Stimulated activated CD4-positive, alpha-beta T cell treated with anti-CD3 and anti-CD28 coated beads, Interleukin-15, amount 100 ng/mL, for 1 hour (primary cell): ENCODE measurements around the gene GPR149.

ENCODE experiments used
- DNase-seq, 2 donors: peaks; one replicate each; pipeline ENCODE4 v3.0.0-alpha.2; 2020; ENCODE audit warnings: low read depth in 1 of 2, low spot score in 1 of 2

Gene GPR149

DNA sequence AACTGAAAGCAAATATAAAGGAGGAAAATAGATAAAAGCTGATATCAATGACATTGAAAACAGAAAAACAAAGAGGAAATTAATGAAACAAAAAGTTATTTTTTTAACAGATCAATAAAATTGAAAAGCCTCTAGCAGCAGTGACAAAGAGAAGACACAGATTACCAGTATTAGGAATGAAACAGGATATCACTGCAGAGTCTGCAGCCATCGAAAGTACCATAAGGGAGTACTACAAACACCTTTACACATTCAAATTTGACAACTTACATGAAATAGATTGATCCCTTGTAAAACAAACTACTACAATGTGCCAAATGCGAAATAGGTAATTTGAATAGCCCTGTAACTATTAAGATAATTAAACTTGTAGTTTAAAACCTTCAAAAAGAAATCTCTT, 80.8 kb downstream of the GPR149 start:
- DNase-seq: no peak

DNA sequence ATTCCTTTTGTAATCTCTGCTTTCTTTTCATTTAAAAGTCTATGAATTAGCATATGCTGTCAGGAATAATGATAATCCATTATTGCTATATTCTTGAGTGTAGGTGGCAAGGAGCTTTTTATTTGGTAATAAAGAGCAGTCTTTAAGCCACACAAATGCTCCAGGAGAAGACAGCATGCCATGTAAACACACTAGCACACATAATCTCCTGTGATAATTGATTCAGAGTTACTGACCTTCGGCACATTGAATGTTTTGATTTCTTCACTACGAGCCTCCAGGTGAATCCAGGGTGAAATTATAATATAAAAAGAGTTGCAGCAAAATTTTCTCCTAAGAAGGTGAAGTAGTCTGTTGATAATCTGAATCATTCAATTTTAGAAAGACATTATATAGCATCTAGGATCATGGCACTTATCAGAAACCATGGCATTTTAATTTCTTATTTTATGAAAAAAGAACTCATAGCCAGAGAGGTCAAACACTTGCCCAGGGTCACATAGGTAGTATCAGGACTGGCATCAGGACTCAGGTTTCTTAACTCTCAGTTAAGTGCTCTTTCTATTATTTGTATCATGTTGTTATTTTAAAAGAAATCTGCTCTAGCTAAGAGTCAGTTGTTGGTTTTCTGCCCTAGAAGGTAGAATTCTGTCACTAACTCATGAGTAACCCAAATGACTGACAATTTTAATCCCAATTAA, 84.4 kb downstream of the GPR149 start:
- no peak for DNase-seq

DNA sequence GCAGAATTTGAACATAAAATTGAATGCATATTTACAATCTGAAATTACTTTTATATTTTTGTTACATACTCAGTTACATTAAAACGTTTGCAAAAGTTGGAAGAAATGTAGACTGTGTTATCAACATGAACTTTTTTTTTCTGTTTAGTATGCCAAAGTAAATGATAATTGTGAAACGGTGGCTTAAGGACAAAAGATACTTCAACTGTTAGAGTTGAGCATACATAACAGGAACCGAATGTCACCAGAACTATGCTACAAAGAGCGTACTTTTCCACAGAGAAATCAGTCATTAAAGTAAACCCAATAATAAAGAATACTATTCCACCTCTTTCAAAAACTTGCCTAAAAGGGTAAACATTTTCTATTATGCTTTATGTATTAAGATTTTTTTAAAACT, 91.4 kb downstream of the GPR149 start:
- no peak for DNase-seq

DNA sequence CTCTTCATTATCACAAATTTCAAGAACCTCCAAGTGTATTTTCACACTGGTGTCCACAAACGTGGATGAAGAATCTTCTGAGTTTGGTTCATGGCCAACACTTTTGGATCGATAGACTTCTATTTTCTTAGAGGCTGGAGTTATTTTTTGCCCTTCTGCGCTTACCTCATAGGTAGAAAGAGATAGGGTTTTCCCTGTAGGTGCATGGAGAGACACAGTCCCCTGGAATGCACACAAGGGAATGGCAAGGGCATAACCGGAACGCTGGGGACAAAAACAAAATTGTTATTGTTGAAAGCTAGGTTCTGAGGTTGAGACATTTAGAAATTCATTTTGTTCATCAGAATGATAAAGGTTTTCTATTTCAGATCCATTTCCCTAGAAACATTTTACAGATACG, 92.0 kb downstream of the GPR149 start:
- DNase-seq: no peak

DNA sequence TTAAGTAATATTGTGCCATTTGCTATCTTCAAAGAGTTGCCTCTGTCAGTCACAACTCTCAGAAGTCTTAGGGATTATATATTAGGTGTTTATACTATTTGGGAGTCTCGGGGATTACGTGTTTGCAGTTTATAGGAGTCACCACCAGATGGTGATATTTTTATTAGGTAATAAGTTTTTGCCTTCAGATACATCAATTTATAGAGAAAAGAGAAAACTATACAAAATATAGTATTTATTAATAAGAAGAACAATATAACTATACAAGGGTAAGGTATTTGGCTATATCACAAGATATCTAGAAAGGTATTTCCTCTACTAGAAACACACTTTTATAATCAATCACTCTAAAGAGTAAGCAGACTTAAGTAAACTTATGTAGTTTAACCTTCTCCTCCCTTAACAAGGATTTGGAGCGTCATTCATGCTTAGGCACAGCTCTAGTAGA, 95.0 kb downstream of the GPR149 start:
- DNase-seq: no peak

DNA sequence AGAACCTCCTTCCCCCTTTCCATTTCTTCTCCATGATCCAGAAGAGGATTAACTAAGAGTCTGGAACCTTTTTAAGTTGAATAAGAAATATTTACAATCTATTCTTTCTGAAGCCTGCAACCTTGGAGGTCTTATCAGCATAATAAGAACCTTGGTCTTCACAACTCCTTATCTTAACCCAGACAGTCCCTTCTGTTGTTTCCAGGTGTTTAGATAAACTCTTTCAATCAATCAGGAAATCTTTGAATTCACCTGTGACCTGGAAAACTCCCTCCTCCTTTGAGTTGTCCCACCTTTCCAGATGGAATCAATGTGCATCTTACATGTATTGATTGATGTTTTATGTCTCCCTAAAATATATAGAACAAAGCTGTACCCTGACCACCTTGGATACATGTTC, 102.1 kb downstream of the GPR149 start:
- DNase-seq: no peak

DNA sequence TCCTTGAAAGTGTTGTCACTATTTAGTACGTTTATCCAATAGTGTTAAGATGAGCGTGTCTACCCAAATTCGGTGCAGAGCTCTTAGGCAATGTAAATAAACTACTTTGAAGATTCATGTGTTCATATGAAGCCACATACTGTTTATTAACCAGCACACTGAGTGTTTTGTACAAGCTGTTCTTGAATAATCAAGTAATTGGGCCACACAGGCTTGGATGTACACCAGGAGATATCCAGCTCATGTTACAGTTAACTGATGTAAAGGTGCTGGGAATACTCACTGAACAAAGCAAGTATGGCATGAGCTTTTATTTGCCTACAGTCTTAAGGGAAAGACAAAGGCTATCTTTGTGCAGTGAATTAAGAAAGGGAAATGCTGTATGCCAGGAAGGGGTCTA, 105.1 kb downstream of the GPR149 start:
- DNase-seq: no peak

DNA sequence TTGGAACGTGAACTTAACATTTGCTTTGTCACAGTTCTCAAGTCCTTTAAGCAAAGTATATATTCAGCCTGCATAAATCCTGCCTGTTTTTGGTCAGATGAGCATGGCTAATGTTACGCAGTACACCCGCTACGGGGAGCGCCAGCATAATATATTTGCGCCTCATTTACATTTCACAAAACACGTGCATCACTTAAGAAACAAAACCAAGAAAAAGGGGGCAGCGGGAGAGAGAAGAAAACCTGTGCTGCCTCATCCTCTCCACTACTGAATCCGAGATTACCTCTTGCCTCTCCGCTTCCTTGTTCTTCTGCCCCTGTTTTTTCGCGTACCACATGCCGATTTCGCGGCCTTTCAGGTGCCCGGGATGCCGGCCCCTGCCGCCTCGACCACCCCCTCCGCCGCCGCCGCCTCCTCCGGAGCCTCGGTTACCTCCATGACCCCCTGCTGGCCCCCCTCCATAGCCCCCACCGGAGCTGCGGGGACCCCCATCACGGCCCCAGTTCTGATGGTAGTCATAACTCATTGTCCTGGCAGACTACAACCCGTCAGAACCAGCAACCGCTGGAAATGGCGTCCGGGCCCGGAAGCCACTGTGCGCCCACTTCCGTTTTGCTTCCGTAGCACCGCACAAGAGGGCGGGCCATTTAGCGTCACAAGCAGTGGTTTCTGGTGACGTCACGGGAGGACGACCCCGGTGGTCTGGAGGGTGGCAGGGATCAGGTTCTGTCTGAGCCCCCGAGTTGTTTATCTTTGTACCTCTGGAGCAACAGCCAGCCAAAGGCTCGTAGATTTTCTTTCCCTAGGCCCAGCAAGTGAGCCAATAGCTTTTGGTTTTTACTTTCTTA, 105.9 kb downstream of the GPR149 start, which contains the start of gene DHX36:
TSS of gene DHX36 (minus strand) at position 597 of the 848 bp plus-strand sequence. CDS start at position 526, 71 bp downstream.
- DNase-seq: peak; percentile 72 to 76

DNA sequence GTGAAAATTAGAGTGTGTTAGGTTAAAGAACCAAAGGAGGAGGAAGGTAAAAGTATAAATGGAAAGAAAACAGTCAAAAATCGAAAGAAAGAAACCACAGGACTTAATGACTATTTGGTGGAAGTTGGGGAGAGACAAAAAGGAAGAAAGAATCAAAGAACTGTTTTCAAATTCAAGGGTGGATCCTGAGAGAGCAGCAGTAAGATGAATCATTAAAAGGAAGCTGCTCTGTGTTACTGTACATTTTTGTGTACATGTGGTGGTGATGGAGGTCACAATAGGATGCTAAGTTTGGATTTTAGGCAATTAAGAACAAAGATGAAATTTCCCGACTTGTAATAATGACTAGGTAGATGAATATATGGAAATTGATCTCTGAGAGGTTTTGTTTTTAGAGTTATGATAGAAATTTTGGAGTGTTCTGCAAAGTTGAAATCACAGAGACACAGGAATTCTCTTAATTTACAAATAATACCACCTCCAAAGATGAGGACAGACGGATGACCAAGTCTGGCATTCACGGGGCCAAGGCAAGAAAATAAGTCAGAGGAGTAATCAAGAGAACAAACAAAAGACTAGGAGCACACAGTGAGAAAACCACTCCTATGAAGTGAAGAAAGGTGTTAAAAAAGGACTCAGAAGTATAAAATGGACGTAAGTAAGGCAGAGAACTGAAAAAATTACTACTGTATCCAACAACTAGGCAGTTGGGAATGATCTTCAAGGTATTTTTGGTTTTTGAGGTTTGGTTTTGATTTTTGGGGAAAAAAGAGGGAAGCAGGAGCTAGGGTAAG, 112.8 kb downstream of the GPR149 start:
- no peak for DNase-seq

DNA sequence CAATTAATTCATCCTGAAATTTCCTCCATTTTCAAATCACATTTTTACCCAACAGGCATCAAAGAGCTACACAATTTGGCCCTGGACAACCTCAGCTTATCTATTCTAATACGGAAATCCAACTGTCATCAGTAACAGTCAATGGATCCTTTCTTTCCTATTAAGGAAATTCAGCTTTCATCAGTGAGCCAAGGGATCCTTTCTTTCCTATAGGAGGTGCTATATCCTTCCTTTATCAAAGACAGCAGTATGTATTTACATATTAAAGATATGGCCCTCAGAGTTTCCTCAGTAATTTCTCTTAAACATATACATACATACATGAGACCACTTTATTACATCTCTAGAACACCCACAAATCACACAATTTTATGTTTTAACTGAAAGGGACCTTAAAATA, 115.8 kb downstream of the GPR149 start:
- no peak for DNase-seq

DNA sequence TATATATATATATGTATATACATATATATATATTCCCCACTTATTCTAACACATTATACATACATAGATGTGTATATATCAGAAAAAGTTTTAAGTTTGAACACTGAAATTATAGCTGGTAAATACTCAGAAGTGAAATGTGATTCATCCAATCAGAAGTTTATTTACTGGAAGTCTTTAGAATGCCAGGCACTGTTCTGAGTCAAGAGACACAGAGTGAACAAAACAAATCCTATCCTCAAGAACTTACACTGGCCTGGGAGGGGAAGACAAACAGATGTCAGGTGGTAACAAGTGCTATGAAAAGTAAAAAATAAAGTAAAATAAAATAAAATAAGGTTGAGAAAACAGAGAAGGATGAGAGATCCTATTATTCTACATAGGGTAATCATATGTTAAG, 119.2 kb downstream of the GPR149 start:
- DNase-seq: no peak

DNA sequence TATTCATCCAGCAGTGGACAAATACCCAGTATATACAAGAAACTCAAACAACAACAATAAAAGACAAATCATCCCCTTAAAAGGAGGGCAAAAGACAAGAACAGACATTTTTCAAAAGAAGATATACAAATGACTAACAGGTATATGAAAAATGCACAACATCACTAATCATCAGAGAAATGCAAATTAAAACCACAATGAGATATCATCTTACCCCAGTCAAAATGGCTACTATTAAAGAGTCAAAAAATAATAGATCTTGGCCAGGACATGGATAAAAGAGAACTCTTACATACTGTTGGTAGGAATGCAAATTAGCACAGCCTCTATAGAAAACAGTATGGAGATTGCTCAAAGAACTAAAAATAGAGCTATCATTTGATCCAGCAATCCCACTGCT, 122.6 kb downstream of the GPR149 start:
- no peak for DNase-seq

DNA sequence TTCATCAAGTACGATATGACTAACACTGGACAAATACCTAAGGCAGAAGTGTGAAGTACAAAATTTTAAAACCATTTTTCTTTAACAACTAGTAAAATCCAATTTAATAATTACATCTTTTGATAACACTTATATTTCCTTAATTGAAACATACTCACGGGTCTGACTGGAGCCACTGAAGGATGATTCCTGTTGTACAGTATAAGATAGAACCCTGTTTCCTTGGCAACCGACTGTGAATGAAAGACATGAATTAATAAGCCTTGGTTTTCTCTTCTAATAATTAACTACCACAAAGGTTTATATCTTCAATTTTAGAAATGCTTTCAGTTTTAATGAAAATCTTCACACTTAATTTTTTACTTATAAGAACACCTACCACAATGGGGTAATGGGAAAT, 125.1 kb downstream of the GPR149 start:
- DNase-seq: no peak

DNA sequence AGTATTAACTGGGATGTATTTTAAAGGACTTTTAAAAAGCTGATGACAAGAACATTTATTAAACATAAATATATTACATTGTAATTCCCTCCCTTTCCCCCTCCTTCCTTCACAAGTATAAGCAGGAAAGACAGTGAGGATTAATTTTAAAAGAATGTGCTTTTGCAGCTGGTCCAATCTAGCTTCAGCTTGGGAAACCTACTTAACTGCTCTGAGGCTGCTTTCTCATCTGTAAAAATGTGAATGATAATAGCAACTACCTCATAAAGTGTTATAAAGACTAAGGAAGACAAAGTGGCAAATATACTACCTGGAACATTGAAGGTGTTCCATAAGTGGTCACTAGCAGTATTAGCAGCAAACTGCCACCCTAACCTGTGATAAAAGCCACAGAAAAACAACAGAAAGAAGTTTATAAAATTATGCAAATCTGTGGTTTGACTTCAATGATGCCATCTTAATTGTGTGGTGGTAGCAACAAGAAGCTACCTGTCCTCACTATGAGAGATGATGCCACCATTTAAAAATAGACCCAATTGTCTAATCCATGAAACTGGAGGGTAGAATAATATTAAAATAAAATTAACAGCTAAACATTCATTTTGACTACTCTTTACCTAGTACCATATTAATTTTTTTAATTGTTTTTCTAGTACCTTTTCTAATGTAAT, 125.7 kb downstream of the GPR149 start:
- no peak for DNase-seq

DNA sequence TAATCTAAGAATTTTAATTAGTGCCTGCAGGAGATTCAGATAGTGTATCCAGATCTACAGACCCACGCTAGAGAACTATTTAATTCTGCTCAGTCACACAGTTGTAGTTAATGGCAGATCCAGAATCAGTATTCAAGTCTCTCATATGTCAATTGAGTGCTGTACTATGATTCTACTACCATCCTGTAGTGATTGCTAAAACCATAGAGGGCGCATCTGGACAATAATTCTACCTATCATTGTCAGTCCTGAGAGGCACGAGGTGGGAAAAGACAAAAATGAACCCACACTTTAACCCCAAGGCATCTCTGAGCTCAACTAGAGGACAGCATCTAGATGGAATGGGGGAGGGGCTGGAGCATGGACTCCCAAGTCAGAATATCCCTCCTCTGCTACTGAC, 128.4 kb downstream of the GPR149 start:
- DNase-seq: no peak

DNA sequence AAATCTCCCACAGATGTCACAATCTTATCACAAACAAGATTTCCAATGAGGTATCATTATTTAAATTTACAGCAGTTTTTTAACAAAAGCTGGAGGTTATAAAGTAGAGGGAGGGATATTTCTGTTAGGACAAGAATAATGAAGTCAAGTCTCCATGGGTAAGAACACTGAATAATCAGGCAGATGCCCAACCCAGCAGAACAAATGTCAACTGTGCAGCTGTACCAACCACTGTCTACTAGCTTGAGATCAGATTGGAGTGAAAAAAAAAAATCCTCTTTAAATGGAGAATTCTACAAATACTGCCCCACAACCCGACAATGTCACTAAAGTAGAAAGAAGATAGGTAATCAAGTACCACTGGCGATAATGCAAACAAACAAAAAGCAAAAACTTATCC, 136.0 kb downstream of the GPR149 start:
- no peak for DNase-seq

DNA sequence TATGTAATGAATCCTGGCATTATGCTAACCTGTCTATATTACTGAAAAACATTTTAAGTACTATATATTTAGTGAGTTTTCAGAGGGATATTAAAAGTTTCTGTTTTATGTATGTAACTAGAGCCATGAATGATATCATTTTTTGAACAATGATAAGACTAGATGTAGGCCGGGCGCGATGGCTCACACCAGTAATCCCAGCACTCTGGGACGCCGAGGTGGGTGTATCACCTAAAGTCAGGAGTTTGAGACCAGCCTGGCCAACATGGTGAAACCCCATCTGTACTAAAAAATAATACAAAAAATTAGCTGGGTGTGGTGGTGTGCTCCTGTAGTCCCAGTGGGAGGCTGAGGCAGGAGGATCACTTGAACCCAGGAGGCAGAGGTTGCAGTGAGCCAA, 139.8 kb downstream of the GPR149 start:
- no peak for DNase-seq
